GM18873 (cell line): ENCODE data around the gene STIMATE.

Source experiments
- ATAC-seq: cut with Tn5 transposase; IDR thresholded peaks from one replicate; pipeline ENCODE4 v1.9.1; 2021; ENCODE audit warnings: mild to moderate bottlenecking, moderate library complexity, moderate number of reproducible peaks; ENCODE audit not compliant: unreplicated experiment, low FRiP score

Gene STIMATE

GRCh38 chr3:52895418-52895817, 1.9 kb downstream of the STIMATE start:
- no peak for ATAC-seq

GRCh38 chr3:52894756-52895155, 2.6 kb downstream of the STIMATE start:
- ATAC-seq = no peak

- ATAC-seq = no peak
Measured at GRCh38 chr3:52893723-52894122, 3.6 kb downstream of the STIMATE start.

- no peak for ATAC-seq
Measured at GRCh38 chr3:52892625-52893311, 4.6 kb downstream of the STIMATE start.

- no peak for ATAC-seq
Measured at GRCh38 chr3:52892290-52892624, 5.1 kb downstream of the STIMATE start.

GRCh38 chr3:52891615-52892081, 5.7 kb downstream of the STIMATE start:
- ATAC-seq = no peak

- no peak for ATAC-seq
Measured at GRCh38 chr3:52891164-52891563, 6.2 kb downstream of the STIMATE start.

- no peak for ATAC-seq
Measured at GRCh38 chr3:52890735-52891134, 6.6 kb downstream of the STIMATE start.

- no peak for ATAC-seq
Measured at GRCh38 chr3:52889901-52890300, 7.4 kb downstream of the STIMATE start.

- no peak for ATAC-seq
Measured at GRCh38 chr3:52887166-52887565, 10.2 kb downstream of the STIMATE start.

- ATAC-seq = no peak
Measured at GRCh38 chr3:52886049-52886730, 11.2 kb downstream of the STIMATE start.

- no peak for ATAC-seq
Measured at GRCh38 chr3:52882377-52882776, 15.0 kb downstream of the STIMATE start.

- ATAC-seq = no peak
Measured at GRCh38 chr3:52881871-52882270, 15.5 kb downstream of the STIMATE start.

GRCh38 chr3:52880474-52880873, 16.9 kb downstream of the STIMATE start:
- ATAC-seq = no peak

GRCh38 chr3:52880047-52880446, 17.3 kb downstream of the STIMATE start:
- ATAC-seq = no peak

GRCh38 chr3:52879581-52879980, 17.8 kb downstream of the STIMATE start:
- no peak for ATAC-seq

GRCh38 chr3:52879090-52879489, 18.3 kb downstream of the STIMATE start:
- ATAC-seq = no peak

- no peak for ATAC-seq
Measured at GRCh38 chr3:52877085-52877484, 20.3 kb downstream of the STIMATE start.

- ATAC-seq = no peak
Measured at GRCh38 chr3:52874864-52875587, 22.3 kb downstream of the STIMATE start.

GRCh38 chr3:52874160-52874701, 23.1 kb downstream of the STIMATE start:
- no peak for ATAC-seq

- no peak for ATAC-seq
Measured at GRCh38 chr3:52873433-52874159, 23.8 kb downstream of the STIMATE start.
